Memory B cell (primary cell): ENCODE data around the gene CHD6.

Experiments
- ATAC-seq: fragments of 150-1000 bp; cut with Tn5 transposase; 2 replicates; pipeline ENCODE4 v1.10.0; 2021; ENCODE audit warnings: low read depth, mild to moderate bottlenecking, moderate library complexity
- DNase-seq, 2 donors: peaks; one replicate each; pipeline ENCODE4 v3.0.0; 2022; ENCODE audit warnings: low spot score in 2 of 2
- H3K27ac Mint-ChIP-seq: one replicate; pipeline ENCODE4 v1.8.0; 2022; ENCODE audit warnings: mild to moderate bottlenecking, moderate library complexity, mixed read lengths
- H3K27me3 Mint-ChIP-seq: one replicate; pipeline ENCODE4 v1.8.0; 2022; ENCODE audit warnings: mixed read lengths
- H3K36me3 Mint-ChIP-seq: one replicate; pipeline ENCODE4 v1.8.0; 2022; ENCODE audit warnings: mild to moderate bottlenecking, mixed read lengths
- H3K4me1 Mint-ChIP-seq: one replicate; pipeline ENCODE4 v1.8.0; 2022; ENCODE audit warnings: mixed read lengths
- H3K4me3 Mint-ChIP-seq: one replicate; pipeline ENCODE4 v1.8.0; 2022; ENCODE audit warnings: mild to moderate bottlenecking, moderate library complexity, mixed read lengths
- H3K9me3 Mint-ChIP-seq: one replicate; pipeline ENCODE4 v1.8.0; 2022; ENCODE audit warnings: mixed read lengths

CHD6 gene

DNA sequence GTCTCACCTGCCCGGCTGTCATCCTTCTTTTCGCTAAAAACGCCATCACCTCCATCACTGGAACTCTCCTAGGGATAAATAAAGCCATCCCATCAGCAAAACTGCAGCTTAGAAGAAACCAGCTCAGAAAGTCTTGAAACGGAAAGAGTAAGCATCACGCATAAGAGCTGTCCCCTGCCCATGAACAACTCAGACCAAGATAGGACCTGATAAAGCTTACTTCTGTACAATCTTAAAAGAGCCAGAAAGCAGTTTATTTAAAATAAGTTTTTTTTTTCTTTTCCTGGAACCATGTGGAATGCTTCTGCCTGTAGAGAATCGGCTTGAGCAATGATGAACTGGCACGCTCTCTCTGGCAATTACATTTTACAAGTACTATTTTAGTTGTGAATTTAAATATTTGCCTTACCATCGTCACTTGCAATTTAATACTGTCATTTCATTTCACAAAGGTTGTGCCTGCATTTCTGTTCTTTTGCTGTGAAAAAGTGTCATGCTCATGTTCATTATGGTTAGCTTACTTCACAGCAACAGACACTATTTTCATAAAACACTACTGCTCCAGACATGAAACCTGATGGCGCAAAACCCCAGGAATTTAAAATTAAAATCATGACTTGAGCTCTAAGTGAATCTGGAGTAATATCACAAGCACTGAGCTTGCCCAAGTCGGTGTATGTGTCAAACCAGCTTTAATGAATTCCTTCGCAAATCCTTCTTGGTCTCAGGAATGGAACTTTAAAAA is 191.9 kb downstream of the CHD6 start:
- ATAC-seq (no peak), DNase-seq (no peak)
- Mint-ChIP-seq H3K9me3 (no peaks in the 10 kb centered on the region), H3K4me3 (no peak overlapping the region), H3K4me1 (peaks cover 2% of the 10 kb centered on the region), H3K27ac (no peak overlapping the region), H3K36me3 (peaks cover 66% of the 10 kb centered on the region), H3K27me3 (no peaks in the 10 kb centered on the region)

DNA sequence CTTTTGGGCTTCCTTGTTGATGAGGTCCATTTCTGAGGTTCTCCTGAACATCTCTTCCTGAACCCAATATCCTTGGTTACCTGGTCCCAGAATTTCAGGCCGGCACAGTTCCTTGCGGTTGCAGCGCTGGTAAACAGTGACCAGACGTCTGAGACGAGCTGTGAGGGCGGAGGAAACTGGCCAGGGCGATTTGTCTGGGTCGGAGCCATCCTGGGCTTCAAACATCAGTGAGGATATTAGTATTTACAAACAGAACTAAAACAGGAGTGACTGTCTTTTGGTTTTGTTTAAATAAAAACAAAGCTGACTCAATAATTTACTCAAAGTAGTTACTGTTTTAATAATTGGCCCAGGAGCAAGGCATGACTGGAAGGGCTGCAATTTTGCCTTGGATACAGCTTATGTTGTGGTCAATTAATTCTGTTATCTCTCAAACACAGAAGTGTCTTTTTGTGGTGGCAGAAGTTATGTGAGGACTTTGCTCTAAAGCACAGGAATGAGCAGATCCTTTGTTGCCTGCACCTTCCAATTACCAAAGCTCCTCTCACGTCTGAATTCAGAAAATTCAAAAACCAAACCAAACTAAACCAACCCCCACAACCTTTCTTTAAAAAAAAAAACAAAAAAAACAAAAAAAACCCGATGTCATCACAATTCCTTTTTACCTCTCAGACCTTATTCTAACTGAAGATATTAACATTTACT is 192.8 kb downstream of the CHD6 start:
- Mint-ChIP-seq H3K27ac (no peak overlapping the region), H3K4me1 (peaks cover 2% of the 10 kb centered on the region), H3K36me3 (peaks cover 69% of the 10 kb centered on the region), H3K9me3 (no peaks in the 10 kb centered on the region), H3K4me3 (no peak overlapping the region), H3K27me3 (no peaks in the 10 kb centered on the region)
- ATAC-seq (no peak), DNase-seq (no peak)

DNA sequence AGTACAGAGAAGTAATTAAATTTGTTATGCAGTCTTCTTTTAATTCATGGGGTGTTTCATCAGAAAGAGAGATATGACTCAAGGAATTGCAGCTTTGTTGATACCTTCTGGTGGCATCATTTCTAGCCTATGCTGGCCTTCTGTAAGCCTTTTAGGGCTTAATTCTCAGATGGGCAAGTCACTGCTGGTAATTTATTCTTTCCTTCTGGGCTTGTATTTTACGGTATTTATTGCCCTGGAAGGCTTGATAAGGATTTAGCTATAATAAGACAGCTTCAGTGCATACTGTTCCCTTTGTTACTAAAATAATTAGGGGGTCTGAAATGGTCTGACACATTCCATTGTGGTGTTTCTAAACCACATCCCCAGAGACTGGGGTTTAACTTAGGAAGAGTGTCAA is 193.6 kb downstream of the CHD6 start:
- ATAC-seq (no peak), DNase-seq (no peak)
- Mint-ChIP-seq H3K27me3 (no peaks in the 10 kb centered on the region), H3K36me3 (peaks cover 69% of the 10 kb centered on the region), H3K27ac (no peak overlapping the region), H3K9me3 (no peaks in the 10 kb centered on the region), H3K4me3 (no peak overlapping the region), H3K4me1 (peaks cover 2% of the 10 kb centered on the region)

DNA sequence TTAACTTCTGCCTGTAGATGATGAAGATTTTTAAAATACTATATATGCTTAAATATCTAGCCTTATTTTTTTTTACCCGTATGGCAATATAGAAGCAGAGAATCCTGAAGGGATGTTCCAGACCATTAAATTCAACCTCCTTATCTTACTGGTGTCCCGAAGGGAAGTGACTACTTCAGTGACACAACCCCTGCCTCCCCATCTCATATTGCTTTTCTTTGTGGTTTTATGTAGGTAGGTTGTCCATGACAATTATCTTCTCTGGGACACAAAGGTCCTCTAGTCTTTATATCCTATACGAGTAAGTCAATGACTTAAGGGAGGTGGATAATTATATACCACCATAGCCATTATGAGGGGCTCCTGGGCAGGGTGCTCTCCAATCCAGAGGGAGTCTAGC is 194.2 kb downstream of the CHD6 start:
- Mint-ChIP-seq H3K9me3 (no peaks in the 10 kb centered on the region), H3K4me3 (no peak overlapping the region), H3K27ac (no peak overlapping the region), H3K36me3 (peaks cover 65% of the 10 kb centered on the region), H3K4me1 (peaks cover 2% of the 10 kb centered on the region), H3K27me3 (no peaks in the 10 kb centered on the region)
- DNase-seq = no peak
- no peak for ATAC-seq

DNA sequence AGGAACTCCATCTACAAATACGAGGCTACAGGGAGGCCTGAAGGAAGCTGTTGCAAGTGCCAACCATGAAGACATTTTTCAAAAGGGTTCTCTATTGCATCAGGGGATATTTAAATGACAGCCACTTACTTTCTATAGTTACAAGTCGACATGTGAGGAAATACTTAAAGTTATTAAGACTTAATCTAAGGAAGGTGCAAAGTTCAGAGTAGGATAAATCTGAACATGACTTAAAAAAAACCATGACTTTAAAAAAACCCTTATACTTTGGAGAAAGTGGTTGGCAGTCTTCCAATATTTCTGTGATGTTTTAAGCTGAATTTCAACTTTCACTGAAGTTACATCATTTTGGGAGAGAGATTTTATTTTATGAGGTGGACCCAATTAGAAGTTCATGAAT is 195.2 kb downstream of the CHD6 start:
- Mint-ChIP-seq H3K36me3 (peaks cover 61% of the 10 kb centered on the region), H3K4me3 (no peak overlapping the region), H3K4me1 (peaks cover 5% of the 10 kb centered on the region), H3K27ac (no peak overlapping the region), H3K27me3 (no peaks in the 10 kb centered on the region), H3K9me3 (no peaks in the 10 kb centered on the region)
- DNase-seq = no peak
- no peak for ATAC-seq

DNA sequence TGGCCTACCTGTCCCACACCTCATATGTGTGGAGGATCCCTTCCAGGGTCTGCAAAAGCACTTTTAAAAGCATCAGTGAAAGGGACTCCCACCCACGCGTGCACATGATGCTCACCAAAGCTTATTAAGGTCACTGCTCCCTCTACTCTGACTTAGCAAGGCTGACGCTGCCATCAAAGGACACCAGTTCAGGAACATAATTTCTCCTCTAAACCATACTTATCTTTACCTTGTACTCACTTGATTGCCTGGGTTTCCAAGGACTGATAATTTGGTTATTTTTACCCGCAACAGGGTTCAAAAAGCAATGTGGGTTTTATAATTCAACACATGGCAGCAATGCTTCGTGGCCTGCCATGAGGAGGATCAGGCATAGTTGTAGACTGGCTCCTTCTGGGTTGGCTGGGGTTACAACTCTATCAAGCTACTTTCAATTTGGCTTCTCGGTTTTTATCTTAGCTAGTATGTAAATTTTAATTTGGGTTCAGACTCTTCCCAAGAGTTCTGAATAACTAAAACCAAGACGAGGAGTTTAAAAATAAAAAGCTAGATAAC is 199.4 kb downstream of the CHD6 start:
- H3K4me3 Mint-ChIP-seq = no peak overlapping the region

DNA sequence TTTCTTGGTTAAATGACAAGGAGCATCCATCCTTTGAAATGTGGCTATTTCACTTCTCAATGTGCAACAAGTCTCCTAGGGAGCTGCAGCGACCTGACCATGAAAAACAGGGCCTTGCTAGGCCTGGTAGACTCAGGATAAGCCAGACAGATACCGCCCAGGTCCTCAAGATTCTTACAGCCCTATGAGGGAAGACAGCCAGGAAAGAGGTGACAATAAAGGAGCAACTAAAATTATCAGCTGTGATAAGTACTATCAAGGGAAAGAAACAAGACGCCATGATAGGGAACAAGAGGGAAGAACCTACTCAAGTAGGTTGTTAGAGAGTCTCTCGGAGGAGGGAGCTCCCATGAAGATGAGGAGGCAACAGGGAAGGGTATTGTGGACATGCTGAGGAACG is 200.1 kb downstream of the CHD6 start:
- ATAC-seq (no peak), DNase-seq (no peak)
- Mint-ChIP-seq H3K4me1 (peaks cover 5% of the 10 kb centered on the region), H3K27me3 (no peaks in the 10 kb centered on the region), H3K36me3 (peaks cover 55% of the 10 kb centered on the region), H3K9me3 (no peaks in the 10 kb centered on the region), H3K27ac (no peak overlapping the region), H3K4me3 (no peak overlapping the region)

More for the DNA sequence above, 199.4 kb downstream of the CHD6 start:
- ATAC-seq = no peak
- Mint-ChIP-seq H3K36me3 (peaks cover 57% of the 10 kb centered on the region), H3K9me3 (no peaks in the 10 kb centered on the region), H3K27me3 (no peaks in the 10 kb centered on the region), H3K27ac (no peak overlapping the region), H3K4me1 (peaks cover 5% of the 10 kb centered on the region)
- no peak for DNase-seq

DNA sequence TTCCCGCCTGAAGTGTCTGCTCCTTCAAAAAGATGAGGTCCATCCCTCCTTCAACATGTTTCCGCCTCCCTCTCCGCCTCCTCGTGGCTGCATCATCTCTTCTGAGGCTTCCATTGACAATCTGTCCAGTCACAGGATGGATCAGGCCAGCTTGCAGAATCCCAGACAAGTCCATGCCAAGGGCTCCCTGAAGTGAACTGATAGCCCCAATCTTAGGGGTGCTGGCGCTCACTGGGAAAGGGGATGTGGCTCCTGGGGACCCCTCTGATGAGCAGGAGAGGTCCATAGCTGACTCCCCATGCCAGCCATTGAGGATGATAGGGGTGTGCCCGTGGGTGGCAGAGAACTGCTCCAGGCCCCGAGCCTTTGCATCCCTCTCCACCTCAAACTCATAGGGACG is 203.0 kb downstream of the CHD6 start:
- Mint-ChIP-seq H3K9me3 (no peaks in the 10 kb centered on the region), H3K27me3 (no peaks in the 10 kb centered on the region), H3K27ac (no peak overlapping the region), H3K4me1 (peaks cover 3% of the 10 kb centered on the region), H3K4me3 (no peak overlapping the region), H3K36me3 (peaks cover 46% of the 10 kb centered on the region)
- DNase-seq (no peak), ATAC-seq (no peak)

DNA sequence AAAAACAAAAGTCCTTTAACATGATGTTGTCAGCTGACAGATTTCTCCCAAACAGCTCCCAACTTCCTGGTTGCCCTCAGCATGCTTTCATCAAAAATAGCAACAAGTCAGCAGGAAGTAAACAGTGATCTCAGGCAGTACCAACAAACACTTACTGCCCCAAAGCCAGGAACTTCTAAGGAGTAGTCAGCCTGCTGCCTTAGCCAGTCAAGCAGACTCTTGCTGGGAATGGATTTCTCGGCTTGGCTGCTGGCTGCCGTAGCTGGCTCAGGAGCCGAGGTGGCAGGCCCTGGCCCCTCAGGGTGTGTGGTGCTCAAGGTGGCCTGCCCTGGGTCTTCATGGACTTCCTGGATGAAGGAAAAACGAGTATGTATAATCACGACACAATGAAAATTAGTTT is 205.0 kb downstream of the CHD6 start:
- H3K4me3 Mint-ChIP-seq = no peak overlapping the region
- H3K9me3 Mint-ChIP-seq = no peaks in the 10 kb centered on the region
- no peak for ATAC-seq
- peaks cover 53% of the 10 kb centered on the region for H3K36me3 Mint-ChIP-seq
- H3K27ac Mint-ChIP-seq = peak overlapping the region; percentile 29
- H3K4me1 Mint-ChIP-seq = peaks cover 2% of the 10 kb centered on the region
- no peak for DNase-seq
- H3K27me3 Mint-ChIP-seq = no peaks in the 10 kb centered on the region

DNA sequence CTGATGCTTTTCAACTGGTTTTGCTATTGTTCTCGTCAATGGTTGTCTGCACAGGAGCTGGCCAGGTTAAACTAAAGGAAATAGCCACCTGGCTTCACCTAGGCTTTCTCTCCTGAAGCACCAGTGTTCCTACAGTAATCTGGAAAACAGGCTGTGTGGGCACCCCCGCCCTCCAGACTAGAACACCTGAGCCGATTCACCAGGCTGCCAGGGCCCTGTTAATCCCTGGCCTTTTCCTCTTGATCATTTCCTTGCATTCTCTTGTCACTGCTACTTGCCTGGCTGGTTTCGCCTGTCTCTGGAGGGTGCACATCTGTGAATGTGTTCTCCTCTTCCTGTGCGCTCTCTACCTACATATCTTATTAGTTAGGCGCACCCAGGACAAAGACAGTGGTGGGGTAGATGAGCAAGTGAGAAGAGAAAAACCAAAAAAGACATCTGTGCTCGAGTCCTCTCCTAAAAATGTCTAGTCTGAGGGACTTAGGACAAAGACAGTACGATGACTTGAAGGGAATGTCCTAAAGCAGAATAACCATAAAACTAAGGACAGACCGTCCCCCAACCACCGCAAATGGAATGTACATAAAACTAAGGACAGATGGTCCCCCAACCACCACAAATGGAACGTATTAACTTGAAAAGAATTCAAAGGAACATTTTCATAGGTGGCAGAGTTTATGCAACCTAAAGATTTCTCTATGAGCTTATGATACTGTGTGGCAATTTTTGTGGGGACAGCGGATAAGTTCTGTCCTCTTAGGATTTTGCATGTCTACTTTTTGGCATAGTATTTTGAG is 205.7 kb downstream of the CHD6 start:
- Mint-ChIP-seq H3K4me1 (no peaks in the 10 kb centered on the region), H3K27me3 (no peaks in the 10 kb centered on the region), H3K9me3 (no peaks in the 10 kb centered on the region), H3K36me3 (peaks cover 49% of the 10 kb centered on the region), H3K4me3 (no peak overlapping the region), H3K27ac (no peak overlapping the region)
- DNase-seq (no peak), ATAC-seq (no peak)

DNA sequence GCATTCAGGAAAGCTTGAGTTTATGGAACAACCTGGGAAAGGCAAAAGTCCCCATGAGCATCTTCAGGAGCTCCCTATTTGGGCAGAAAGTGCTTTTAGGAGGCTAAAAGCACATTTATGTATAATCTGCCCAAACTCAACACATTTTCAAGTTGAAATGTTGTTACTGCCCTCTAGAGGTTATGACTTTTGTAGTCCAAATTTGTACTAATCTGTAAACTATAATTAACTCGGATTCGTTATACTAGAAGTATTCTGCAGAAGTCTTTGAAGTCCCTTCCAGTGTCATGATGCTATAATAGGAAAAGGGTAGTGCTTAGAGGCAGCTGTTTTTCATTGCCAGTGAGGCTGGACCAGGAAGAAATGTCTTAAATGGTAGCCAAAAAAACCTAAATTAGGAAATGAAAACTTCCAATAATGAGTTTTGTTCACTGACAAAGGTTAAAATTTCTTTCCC is 206.8 kb downstream of the CHD6 start:
- Mint-ChIP-seq H3K9me3 (no peaks in the 10 kb centered on the region), H3K27ac (peak overlapping the region; percentile 24), H3K27me3 (no peaks in the 10 kb centered on the region), H3K4me1 (no peaks in the 10 kb centered on the region), H3K4me3 (no peak overlapping the region), H3K36me3 (peaks cover 55% of the 10 kb centered on the region)
- no peak for DNase-seq
- no peak for ATAC-seq

DNA sequence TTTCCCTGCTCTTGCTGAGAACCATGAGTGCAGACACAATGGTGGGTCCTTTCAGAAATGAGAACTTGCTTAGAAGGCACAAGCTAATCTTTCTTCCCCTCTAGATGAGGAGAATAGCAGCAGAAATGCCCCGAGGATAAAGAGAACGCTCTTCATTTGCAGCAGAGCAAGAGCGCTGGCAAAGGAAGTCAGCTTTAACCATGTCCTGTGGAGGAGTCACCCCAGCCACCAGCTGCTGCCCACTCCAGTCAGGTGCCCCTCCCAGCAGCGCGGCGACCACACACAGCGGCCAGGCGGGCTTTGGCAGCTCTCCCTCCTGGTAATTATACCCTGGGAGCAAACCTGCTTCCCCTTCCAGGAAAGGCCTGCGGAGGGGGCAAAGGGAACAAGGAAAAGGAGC is 209.2 kb downstream of the CHD6 start:
- DNase-seq = no peak
- Mint-ChIP-seq H3K36me3 (peaks cover 47% of the 10 kb centered on the region), H3K27ac (no peak overlapping the region), H3K27me3 (no peaks in the 10 kb centered on the region), H3K4me1 (no peaks in the 10 kb centered on the region), H3K9me3 (no peaks in the 10 kb centered on the region), H3K4me3 (no peak overlapping the region)
- ATAC-seq = no peak

DNA sequence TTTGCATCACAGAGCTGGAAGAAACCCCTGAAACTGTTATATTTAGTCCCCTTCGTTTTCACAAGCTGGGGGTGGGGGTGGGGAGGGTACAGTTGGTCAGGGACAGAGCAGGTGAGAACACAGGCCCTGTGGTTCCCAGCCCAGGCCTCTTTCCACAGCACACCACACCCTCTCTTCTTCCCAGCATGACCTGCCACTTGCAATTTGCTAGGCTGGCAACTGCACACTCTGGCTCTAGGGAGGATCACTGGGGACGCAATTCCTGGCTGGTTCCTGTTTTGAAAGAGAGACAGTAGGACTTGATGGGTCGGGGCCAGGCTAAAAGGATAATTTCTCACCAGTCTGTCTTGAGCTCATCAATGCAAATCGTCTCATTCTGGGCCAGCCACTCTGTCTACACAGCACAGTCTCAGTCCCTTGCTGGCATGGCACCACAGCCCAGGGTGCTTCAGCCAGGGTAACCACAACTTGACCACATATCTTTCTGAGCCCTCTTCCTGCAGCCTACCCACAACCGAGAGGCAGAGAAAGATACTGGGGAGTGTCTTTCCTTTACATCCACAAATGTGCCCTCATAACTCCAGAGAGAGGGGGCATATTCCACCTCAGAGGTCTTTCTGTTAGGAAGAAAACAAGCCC is 209.9 kb downstream of the CHD6 start:
- ATAC-seq = no peak
- no peak overlapping the region for H3K27ac Mint-ChIP-seq
- DNase-seq = no peak
- no peaks in the 10 kb centered on the region for H3K27me3 Mint-ChIP-seq
- no peaks in the 10 kb centered on the region for H3K9me3 Mint-ChIP-seq
- no peak overlapping the region for H3K4me3 Mint-ChIP-seq
- H3K36me3 Mint-ChIP-seq = peaks cover 43% of the 10 kb centered on the region
- no peaks in the 10 kb centered on the region for H3K4me1 Mint-ChIP-seq

DNA sequence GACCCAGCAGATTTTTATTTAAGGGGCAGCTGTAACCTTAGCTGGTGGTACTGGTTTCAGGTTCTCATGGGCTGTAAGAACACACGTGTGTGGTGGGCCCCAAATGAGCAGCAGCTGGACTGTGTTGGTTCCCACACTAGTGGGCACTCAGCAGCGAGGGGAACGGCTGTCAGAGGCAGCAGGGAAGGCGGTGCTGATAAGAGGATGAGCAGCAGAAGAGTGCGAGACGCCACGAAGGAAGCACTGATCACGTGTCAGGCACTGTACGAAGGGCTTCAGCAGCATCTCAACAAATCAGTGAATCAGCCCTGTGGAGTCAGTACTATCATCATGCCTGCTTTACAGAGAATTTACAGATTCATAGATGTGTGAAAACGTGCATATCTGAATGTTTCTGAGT is 210.6 kb downstream of the CHD6 start:
- Mint-ChIP-seq H3K27me3 (no peaks in the 10 kb centered on the region), H3K36me3 (peaks cover 45% of the 10 kb centered on the region), H3K9me3 (no peaks in the 10 kb centered on the region), H3K4me1 (no peaks in the 10 kb centered on the region), H3K27ac (no peak overlapping the region), H3K4me3 (no peak overlapping the region)
- DNase-seq = no peak
- ATAC-seq = no peak
